HepG2 (cell line): ENCODE measurements around the gene VWA1. TPM values are rescaled to one million over a fixed set of nuclear protein-coding genes. Genes with fewer than 3 reads are reported as not detected.

Source experiments
- ARNTL ChIP-seq: sonication (generic); formaldehyde crosslinking; IDR thresholded peaks from 2 replicates; pipeline ENCODE4 v1.4.0; 2020; ENCODE audit warnings: mild to moderate bottlenecking, missing genetic modification reagents
- FOXA3 ChIP-seq: IDR thresholded peaks from 2 replicates; pipeline ENCODE4 v1.6.1; 2016; ENCODE audit warnings: missing genetic modification reagents, missing compliant biosample characterization
- FOXC1 ChIP-seq: sonication (generic); formaldehyde crosslinking; IDR thresholded peaks from 2 replicates; pipeline ENCODE4 v1.8.0; 2022; ENCODE audit warnings: mild to moderate bottlenecking, missing genetic modification reagents, borderline replicate concordance
- HHEX ChIP-seq: IDR thresholded peaks from 2 replicates; pipeline ENCODE4 v1.6.1; 2016; ENCODE audit warnings: control low read depth
- JDP2 ChIP-seq: sonication (generic); formaldehyde crosslinking; IDR thresholded peaks from 2 replicates; pipeline ENCODE4 v1.8.1; 2022; ENCODE audit warnings: missing genetic modification reagents, borderline replicate concordance
- MBNL3 ChIP-seq: fragments of 250-450 bp; sonication (Bioruptor Pico); conservative IDR thresholded peaks from 2 replicates; pipeline ENCODE4 v1.8.0; 2022; ENCODE audit warnings: mild to moderate bottlenecking, inconsistent platforms
- NFAT5 ChIP-seq: sonication (generic); formaldehyde crosslinking; IDR thresholded peaks from 2 replicates; pipeline ENCODE4 v1.4.0; 2020; ENCODE audit warnings: missing genetic modification reagents
- PBX3 ChIP-seq: sonication (generic); formaldehyde crosslinking; IDR thresholded peaks from 2 replicates; pipeline ENCODE4 v1.8.1; 2023; ENCODE audit warnings: missing genetic modification reagents, inconsistent platforms, borderline replicate concordance
- RAD21 ChIP-seq: fragments of 450-650 bp; formaldehyde crosslinking; IDR thresholded peaks from 2 replicates; pipeline ENCODE4 v1.5.0; 2020; ENCODE audit warnings: mild to moderate bottlenecking
- RBFOX2 ChIP-seq: fragments of 200-400 bp; formaldehyde crosslinking; IDR thresholded peaks from 2 replicates; pipeline ENCODE4 v1.6.1; 2017; ENCODE audit warnings: low read depth, mild to moderate bottlenecking, low read length
- SP140L ChIP-seq: sonication (generic); formaldehyde crosslinking; IDR thresholded peaks from 2 replicates; pipeline ENCODE4 v1.4.0; 2020; ENCODE audit warnings: missing genetic modification reagents, borderline replicate concordance
- SRF ChIP-seq: IDR thresholded peaks from 2 replicates; pipeline ENCODE4 v1.6.1; 2011; ENCODE audit warnings: mild to moderate bottlenecking, low read depth, low read length, moderate library complexity
- ZFYVE20 ChIP-seq: sonication (generic); formaldehyde crosslinking; IDR thresholded peaks from 2 replicates; pipeline ENCODE4 v1.8.0; 2023; ENCODE audit warnings: low read depth, mild to moderate bottlenecking, moderate library complexity, missing genetic modification reagents, borderline replicate concordance
- ZNF337 ChIP-seq: sonication (generic); formaldehyde crosslinking; IDR thresholded peaks from 2 replicates; pipeline ENCODE4 v1.5.1; 2020; ENCODE audit warnings: missing genetic modification reagents, low read depth, mild to moderate bottlenecking, borderline replicate concordance
- ZNF367 ChIP-seq: sonication (generic); formaldehyde crosslinking; IDR thresholded peaks from 2 replicates; pipeline ENCODE4 v1.4.0; 2020; ENCODE audit warnings: missing genetic modification reagents, borderline replicate concordance
- ZNF496 ChIP-seq: sonication (generic); formaldehyde crosslinking; IDR thresholded peaks from 2 replicates; pipeline ENCODE4 v1.8.1; 2023; ENCODE audit warnings: mild to moderate bottlenecking, moderate library complexity, missing genetic modification reagents; ENCODE audit not compliant: insufficient replicate concordance
- ZNF737 ChIP-seq: sonication (generic); formaldehyde crosslinking; IDR thresholded peaks from 2 replicates; pipeline ENCODE4 v1.5.0; 2020; ENCODE audit warnings: missing genetic modification reagents, mild to moderate bottlenecking, borderline replicate concordance
- ZNF768 ChIP-seq: sonication (generic); formaldehyde crosslinking; IDR thresholded peaks from 2 replicates; pipeline ENCODE4 v1.4.0; 2020; ENCODE audit warnings: missing genetic modification reagents
- polyA plus RNA-seq, 8 experiments: library from polyadenylated mRNA; depleted of rRNA in 3 of 8; stranded (reverse) in 7 of 8; unstranded in 1 of 8; fragments of >200 nt; fragmentation: Illumina TruSeq in 4 of 8; extraction: Trizol in 4 of 8; gene quantifications; 2 replicates each; pipeline versions ENCODE4 v1.2.1 to v1.2.3, GENCODE V29; 2011 to 2016; ENCODE audit warnings: low read depth in 4 of 8, missing spikeins in 1 of 8, mixed read lengths in 1 of 8; ENCODE audit not compliant: insufficient read depth in 1 of 8
- total RNA-seq, 5 experiments: library from RNA; depleted of rRNA; stranded (reverse); fragments of >200 nt; fragmentation: Illumina TruSeq; extraction: Trizol; gene quantifications; 2 replicates each; pipeline ENCODE4 v1.2.3, GENCODE V29; 2016; ENCODE audit warnings: low read depth in 1 of 5

The VWA1 gene
- total and polyA plus RNA-seq, 2 of the 13 experiments (the other 11 are each of a cell fraction or from before 2014, with no cell fraction given), result 40.9 to 57.5 TPM

DNA sequence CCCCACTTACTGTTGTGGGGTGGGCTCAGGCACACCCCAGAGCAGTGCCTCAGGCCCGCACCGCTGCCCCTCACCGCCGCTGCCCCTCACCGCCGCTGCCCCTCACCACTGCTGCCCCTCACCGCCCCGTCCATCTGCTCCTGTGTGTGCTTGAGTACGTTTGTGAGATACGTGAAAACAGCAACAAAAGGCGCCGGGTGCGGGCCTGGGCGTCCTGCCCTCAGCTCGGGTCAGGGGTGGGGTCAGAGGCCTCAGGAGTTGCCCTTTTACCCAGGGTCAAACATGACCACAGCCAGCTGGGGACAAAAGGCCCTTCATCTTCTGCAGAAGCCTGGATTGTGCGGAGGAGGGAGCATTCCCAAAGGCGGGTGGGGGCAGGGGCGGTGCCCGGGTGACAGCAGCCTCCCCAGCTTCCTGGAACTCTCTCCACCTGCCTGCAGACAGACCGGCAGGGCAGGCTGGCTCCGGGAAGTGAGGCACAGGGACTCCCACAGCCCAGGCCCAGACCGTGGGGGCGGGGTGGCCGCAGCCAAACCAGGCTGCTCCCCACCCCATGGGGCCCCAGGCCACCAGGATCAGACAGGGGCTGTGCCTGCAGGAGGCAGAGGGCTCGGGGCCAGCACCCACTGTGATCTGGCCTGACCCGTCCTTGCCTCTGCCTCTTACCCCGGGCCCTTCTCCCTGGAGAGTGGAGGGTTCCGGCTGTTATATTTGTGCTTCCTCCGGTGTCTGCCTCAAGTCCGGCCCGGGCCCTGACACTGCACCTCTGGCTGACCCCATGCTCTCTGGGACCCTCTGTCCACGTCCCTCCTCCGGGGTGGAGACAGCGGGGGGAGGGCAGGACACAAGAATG is 2.3 kb upstream of the VWA1 start (continued):
- 0 out of 2 replicates have a peak, but pooled peaks have one; percentile 21 for TF ChIP-seq NFAT5 (CRISPR knock-in tag)
- peak; percentile 62 for TF ChIP-seq ZNF768 (CRISPR knock-in tag)
- TF ChIP-seq RBFOX2, result peak; percentile 86
- no peak for TF ChIP-seq FOXC1 (CRISPR knock-in tag)
- peak; percentile 74 for TF ChIP-seq FOXA3
- no peak; the same call in 1 of the 2 replicates for TF ChIP-seq RAD21 (CRISPR knock-in tag)
- no peak for TF ChIP-seq HHEX (CRISPR knock-in tag)
- no peak for TF ChIP-seq ZFYVE20 (CRISPR knock-in tag)
- no peak for TF ChIP-seq SRF
- TF ChIP-seq ZNF367 (CRISPR knock-in tag), result no peak
- TF ChIP-seq ZNF737 (CRISPR knock-in tag), result no peak
- TF ChIP-seq PBX3 (CRISPR knock-in tag), result no peak
- TF ChIP-seq ZNF337 (CRISPR knock-in tag), result peak; percentile 74; the same call in 1 of the 2 replicates
- TF ChIP-seq SP140L, result no peak
- TF ChIP-seq JDP2 (CRISPR knock-in tag), result no peak
- TF ChIP-seq MBNL3 (CRISPR knock-in tag), result no peak
- TF ChIP-seq ARNTL, result peak; percentile 75
- TF ChIP-seq ZNF496, result no peak
